NCI-H345 treated with DMSO at 0.1 percent for 48 hours (cell line): ENCODE data around the gene TAPT1.
A peak's percentile ranks its signal among the peaks of the same experiment; 100 is the strongest.
"Not testable (repeated sequence)": the region's sequence is repeated elsewhere in the genome, so short reads cannot be mapped to it uniquely, and the experiment has no call there.

Source experiments
- DNase-seq: peaks from one replicate; lab custom pipeline; 2025; ENCODE audit not compliant: unreplicated experiment; lab: John Stamatoyannopoulos, UW

TAPT1 gene

GRCh38 chr4:16186986-16187385 lies 39.3 kb downstream of the TAPT1 start:
- DNase-seq: no peak

GRCh38 chr4:16183604-16184003 lies 42.7 kb downstream of the TAPT1 start:
- DNase-seq: no peak

GRCh38 chr4:16176621-16177020 lies 49.6 kb downstream of the TAPT1 start:
- no peak for DNase-seq

- no peak for DNase-seq
Measured at GRCh38 chr4:16171831-16172230, 54.4 kb downstream of the TAPT1 start.

GRCh38 chr4:16169490-16169889 lies 56.8 kb downstream of the TAPT1 start:
- no peak for DNase-seq

GRCh38 chr4:16168710-16169388 lies 57.4 kb downstream of the TAPT1 start:
- DNase-seq: no peak

GRCh38 chr4:16168144-16168543 lies 58.1 kb downstream of the TAPT1 start:
- DNase-seq: no peak

- DNase-seq: no peak
Measured at GRCh38 chr4:16165931-16166330, 60.3 kb downstream of the TAPT1 start.

GRCh38 chr4:16162891-16163290 lies 63.4 kb downstream of the TAPT1 start:
- no peak for DNase-seq

- no peak for DNase-seq
Measured at GRCh38 chr4:16161851-16162408, 64.3 kb downstream of the TAPT1 start.

GRCh38 chr4:16160457-16160856 lies 65.8 kb downstream of the TAPT1 start:
- DNase-seq: no peak

GRCh38 chr4:16159286-16159685 lies 67.0 kb downstream of the TAPT1 start:
- DNase-seq: no peak

GRCh38 chr4:16158504-16158852 lies 67.8 kb downstream of the TAPT1 start:
- no peak for DNase-seq

- no peak for DNase-seq
Measured at GRCh38 chr4:16157609-16158503, 68.4 kb downstream of the TAPT1 start.

- DNase-seq: peak; percentile 14
Measured at GRCh38 chr4:16155528-16156169, 70.6 kb downstream of the TAPT1 start.

- DNase-seq: no peak
Measured at GRCh38 chr4:16154451-16154850, 71.8 kb downstream of the TAPT1 start.

GRCh38 chr4:16150716-16151115 lies 75.6 kb downstream of the TAPT1 start:
- no peak for DNase-seq

GRCh38 chr4:16144913-16145312 lies 81.4 kb downstream of the TAPT1 start:
- not testable (repeated sequence) for DNase-seq

GRCh38 chr4:16142598-16143310 lies 83.5 kb downstream of the TAPT1 start:
- DNase-seq: no peak

GRCh38 chr4:16140879-16141249 lies 85.4 kb downstream of the TAPT1 start:
- no peak for DNase-seq

- no peak for DNase-seq
Measured at GRCh38 chr4:16140231-16140878, 85.9 kb downstream of the TAPT1 start.
